Fibroblast of skin of scalp (primary cell): ENCODE results near the gene TCF7L2.

Source experiments
- DNase-seq: peaks from one replicate; pipeline ENCODE4 v3.0.0-alpha.2; 2013

Gene TCF7L2

GRCh38 chr10:112948196-112948595, 1.9 kb upstream of the TCF7L2 start:
- DNase-seq, result no peak

- no peak for DNase-seq
These were observed 764 bp upstream of the TCF7L2 start for GRCh38 chr10:112949143-112949823.

- peak; percentile 42 for DNase-seq
These were observed 789 bp downstream of the TCF7L2 start for GRCh38 chr10:112950714-112951358.

GRCh38 chr10:112951359-112952281, 1.6 kb downstream of the TCF7L2 start:
- peak; percentile 85 for DNase-seq

- peak; percentile 39 for DNase-seq
These were observed 2.5 kb downstream of the TCF7L2 start for GRCh38 chr10:112952282-112953173.

- peak; percentile 59 for DNase-seq
These were observed 3.4 kb downstream of the TCF7L2 start for GRCh38 chr10:112953174-112954159.

GRCh38 chr10:112954974-112955581, 5.0 kb downstream of the TCF7L2 start:
- no peak for DNase-seq

GRCh38 chr10:112955582-112956421, 5.8 kb downstream of the TCF7L2 start:
- DNase-seq, result peak; percentile 66

- DNase-seq, result peak; percentile 9
These were observed 6.7 kb downstream of the TCF7L2 start for GRCh38 chr10:112956631-112957350.

GRCh38 chr10:112957640-112958092, 7.6 kb downstream of the TCF7L2 start:
- DNase-seq, result peak; percentile 14

GRCh38 chr10:112958275-112958995, 8.4 kb downstream of the TCF7L2 start:
- peak; percentile 95 for DNase-seq

- DNase-seq, result peak; percentile 79
These were observed 9.3 kb downstream of the TCF7L2 start for GRCh38 chr10:112959207-112959838.

GRCh38 chr10:112960151-112960681, 10.2 kb downstream of the TCF7L2 start:
- DNase-seq, result peak; percentile 64

- no peak for DNase-seq
These were observed 11.6 kb downstream of the TCF7L2 start for GRCh38 chr10:112961609-112962008.

- no peak for DNase-seq
These were observed 12.3 kb downstream of the TCF7L2 start for GRCh38 chr10:112962343-112962742.

GRCh38 chr10:112963835-112964234, 13.8 kb downstream of the TCF7L2 start:
- DNase-seq, result peak; percentile 78

- no peak for DNase-seq
These were observed 14.4 kb downstream of the TCF7L2 start for GRCh38 chr10:112964482-112964881.
